Mononuclear cell (primary cell): ENCODE results near the gene SMOC2. TPM values are rescaled to one million over a fixed set of nuclear protein-coding genes. Genes with fewer than 3 reads are reported as not detected.

Source experiments
- H3K27me3 ChIP-seq: 2 replicates; pipeline ENCODE4 v1.6.0; 2011; ENCODE audit warnings: low read length, control low read depth; ENCODE audit not compliant: insufficient read depth
- H3K4me1 ChIP-seq: 2 replicates; pipeline ENCODE4 v1.5.1; 2011; ENCODE audit warnings: mild to moderate bottlenecking, low read length, control low read depth; ENCODE audit not compliant: insufficient read depth
- H3K4me3 ChIP-seq: 2 replicates; pipeline ENCODE4 v1.5.1; 2011; ENCODE audit warnings: mild to moderate bottlenecking, low read length, moderate library complexity
- H3K9me3 ChIP-seq: 2 replicates; pipeline ENCODE4 v1.5.1; 2011; ENCODE audit warnings: low read depth, mild to moderate bottlenecking, control low read depth, low read length
- total RNA-seq: library from RNA; depleted of rRNA; stranded (reverse); fragments of >200 nt; gene quantifications from one replicate; pipeline ENCODE4 v1.2.3, GENCODE V29; 2012

The SMOC2 gene
- total RNA-seq, 1 donor: not detected

- Histone ChIP-seq H3K4me1 (no peaks in the 10 kb centered on the region), H3K4me3 (no peak overlapping the region), H3K27me3 (no peaks in the 10 kb centered on the region), H3K9me3 (peaks cover 4% of the 10 kb centered on the region)
Measured at GRCh38 chr6:168620578-168620977, 179.6 kb downstream of the SMOC2 start.

DNA sequence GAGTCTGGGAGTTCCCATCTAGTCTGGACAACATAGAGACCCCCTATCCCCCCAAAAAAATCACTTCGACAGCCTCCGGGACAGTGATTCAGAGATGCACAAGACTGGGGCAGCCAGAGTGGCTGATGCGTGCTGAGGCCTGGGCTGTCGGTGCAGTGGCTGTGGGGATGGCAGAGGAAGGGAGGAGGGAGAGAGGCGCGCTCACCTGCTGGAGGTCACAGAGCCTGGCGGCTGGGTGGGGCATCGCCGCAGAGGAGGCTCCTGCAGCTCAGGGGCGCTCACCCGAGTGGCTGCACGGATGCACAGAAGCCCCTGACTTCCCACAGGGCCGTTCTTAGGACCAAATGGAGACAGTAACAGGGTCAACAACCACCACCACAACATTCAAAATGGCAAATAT lies 182.8 kb downstream of the SMOC2 start:
- H3K9me3 ChIP-seq: peaks cover 4% of the 10 kb centered on the region
- H3K4me1 ChIP-seq: no peaks in the 10 kb centered on the region
- no peak overlapping the region for H3K4me3 ChIP-seq
- no peaks in the 10 kb centered on the region for H3K27me3 ChIP-seq

DNA sequence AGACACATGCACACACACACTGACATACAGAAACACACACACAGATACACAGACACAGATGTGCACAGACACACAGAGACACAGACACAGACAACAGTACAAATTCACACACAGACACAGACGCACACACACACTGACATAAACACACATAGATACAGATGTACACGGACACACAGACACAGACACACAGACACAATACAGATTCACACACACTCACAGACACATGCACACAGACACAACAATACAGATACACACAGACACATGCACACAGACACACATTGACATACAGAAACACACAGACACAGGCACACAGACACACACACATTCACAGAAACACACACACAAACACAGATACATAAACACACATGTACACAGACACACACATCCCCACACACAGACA lies 183.6 kb downstream of the SMOC2 start:
- no peaks in the 10 kb centered on the region for H3K27me3 ChIP-seq
- no peaks in the 10 kb centered on the region for H3K4me1 ChIP-seq
- H3K9me3 ChIP-seq: peaks cover 4% of the 10 kb centered on the region
- no peak overlapping the region for H3K4me3 ChIP-seq

DNA sequence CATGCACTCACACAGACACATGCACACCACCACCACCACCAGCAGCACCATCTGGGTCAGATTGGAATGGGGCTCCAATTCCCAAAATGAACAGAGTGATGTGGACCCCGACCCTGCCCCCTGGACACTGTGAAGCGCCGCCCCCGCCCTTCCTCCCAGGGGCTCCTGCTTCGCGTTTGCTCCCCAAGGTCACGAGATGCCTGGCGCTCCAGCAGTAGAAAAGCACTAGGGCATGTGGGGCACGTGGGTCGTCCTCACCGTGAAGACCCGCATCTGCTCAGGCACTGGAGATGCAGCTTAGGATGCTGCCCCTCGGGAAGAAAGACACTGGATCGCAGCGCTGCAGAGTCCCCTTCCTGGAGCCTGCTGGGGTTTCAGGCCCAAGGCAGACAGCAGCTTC lies 184.0 kb downstream of the SMOC2 start:
- H3K4me3 ChIP-seq: no peak overlapping the region
- peaks cover 4% of the 10 kb centered on the region for H3K9me3 ChIP-seq
- no peaks in the 10 kb centered on the region for H3K4me1 ChIP-seq
- no peaks in the 10 kb centered on the region for H3K27me3 ChIP-seq

GRCh38 chr6:168625602-168626001 lies 184.6 kb downstream of the SMOC2 start:
- Histone ChIP-seq H3K4me3 (no peak overlapping the region), H3K4me1 (no peaks in the 10 kb centered on the region), H3K9me3 (peaks cover 4% of the 10 kb centered on the region), H3K27me3 (no peaks in the 10 kb centered on the region)

GRCh38 chr6:168626046-168626602 lies 185.1 kb downstream of the SMOC2 start:
- Histone ChIP-seq H3K4me1 (no peaks in the 10 kb centered on the region), H3K4me3 (no peak overlapping the region), H3K27me3 (no peaks in the 10 kb centered on the region), H3K9me3 (peaks cover 2% of the 10 kb centered on the region)

DNA sequence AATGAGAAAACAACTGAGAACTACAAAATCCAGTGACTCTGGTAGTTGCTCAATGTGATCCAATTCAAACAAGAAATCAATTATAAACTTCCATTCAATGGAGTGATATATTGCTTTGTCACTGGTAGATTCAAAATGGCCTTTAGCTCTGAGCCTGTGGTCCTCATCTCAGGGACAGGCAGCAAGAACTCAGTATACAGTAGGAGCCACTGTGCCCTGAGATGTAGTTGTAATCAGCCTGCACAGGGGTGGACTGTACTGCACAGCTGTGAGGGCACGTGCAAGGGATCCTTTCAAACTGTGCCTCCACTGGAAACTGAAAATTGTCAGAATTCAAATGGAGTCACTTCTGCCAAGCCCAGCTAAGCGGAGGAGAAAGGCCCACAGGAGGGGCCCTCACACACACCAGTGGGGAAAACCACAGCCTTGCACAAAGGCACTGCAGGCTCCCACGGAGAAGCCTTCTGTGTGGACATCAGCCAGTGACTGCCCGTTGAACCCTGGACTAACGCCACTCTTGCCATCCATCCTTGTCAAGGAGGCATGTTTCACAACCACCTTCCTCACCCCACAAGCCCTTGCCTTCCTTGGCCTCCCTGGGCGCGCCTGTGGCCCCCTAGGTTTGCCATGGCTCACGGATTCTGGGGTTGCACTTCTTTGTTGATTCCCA lies 186.7 kb downstream of the SMOC2 start:
- no peaks in the 10 kb centered on the region for H3K4me1 ChIP-seq
- H3K9me3 ChIP-seq: no peaks in the 10 kb centered on the region
- H3K4me3 ChIP-seq: no peak overlapping the region
- H3K27me3 ChIP-seq: no peaks in the 10 kb centered on the region

- no peaks in the 10 kb centered on the region for H3K27me3 ChIP-seq
Measured at GRCh38 chr6:168628176-168628553, 187.2 kb downstream of the SMOC2 start.

GRCh38 chr6:168628732-168629245 lies 187.8 kb downstream of the SMOC2 start:
- no peaks in the 10 kb centered on the region for H3K27me3 ChIP-seq
- no peaks in the 10 kb centered on the region for H3K9me3 ChIP-seq
- no peaks in the 10 kb centered on the region for H3K4me1 ChIP-seq
- H3K4me3 ChIP-seq: no peak overlapping the region

More at GRCh38 chr6:168628176-168628553, 187.2 kb downstream of the SMOC2 start:
- Histone ChIP-seq H3K4me3 (no peak overlapping the region), H3K4me1 (no peaks in the 10 kb centered on the region), H3K9me3 (no peaks in the 10 kb centered on the region)

- Histone ChIP-seq H3K4me3 (no peak overlapping the region), H3K4me1 (no peaks in the 10 kb centered on the region), H3K9me3 (no peaks in the 10 kb centered on the region), H3K27me3 (no peaks in the 10 kb centered on the region)
Measured at GRCh38 chr6:168631564-168631963, 190.6 kb downstream of the SMOC2 start.

DNA sequence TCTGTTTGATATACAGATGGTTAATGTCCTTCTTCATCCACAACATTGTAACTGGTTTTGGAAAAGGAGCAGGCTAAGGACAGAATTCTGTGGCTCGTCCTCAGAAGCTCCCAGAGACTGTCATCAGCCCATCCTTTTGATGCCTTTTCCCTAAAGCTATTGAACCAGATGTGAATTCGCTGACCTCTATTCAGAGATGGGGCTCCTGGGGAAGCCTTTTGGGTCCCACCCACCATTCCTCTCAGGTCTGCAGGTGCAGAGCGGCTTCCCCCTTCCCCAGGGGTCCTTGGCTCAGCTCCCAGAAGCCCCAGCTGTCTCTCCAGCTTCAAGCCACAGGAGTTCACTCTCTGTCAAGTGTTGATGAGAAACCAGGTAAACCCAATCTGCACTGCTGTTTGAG lies 191.7 kb downstream of the SMOC2 start:
- Histone ChIP-seq H3K4me1 (no peaks in the 10 kb centered on the region), H3K4me3 (no peak overlapping the region)

GRCh38 chr6:168634541-168635328 lies 193.8 kb downstream of the SMOC2 start:
- H3K4me1 ChIP-seq: no peaks in the 10 kb centered on the region
- H3K4me3 ChIP-seq: no peak overlapping the region
- H3K9me3 ChIP-seq: no peaks in the 10 kb centered on the region
- H3K27me3 ChIP-seq: no peaks in the 10 kb centered on the region

More for the DNA sequence above, 191.7 kb downstream of the SMOC2 start:
- H3K27me3 ChIP-seq: no peaks in the 10 kb centered on the region
- H3K9me3 ChIP-seq: no peaks in the 10 kb centered on the region

DNA sequence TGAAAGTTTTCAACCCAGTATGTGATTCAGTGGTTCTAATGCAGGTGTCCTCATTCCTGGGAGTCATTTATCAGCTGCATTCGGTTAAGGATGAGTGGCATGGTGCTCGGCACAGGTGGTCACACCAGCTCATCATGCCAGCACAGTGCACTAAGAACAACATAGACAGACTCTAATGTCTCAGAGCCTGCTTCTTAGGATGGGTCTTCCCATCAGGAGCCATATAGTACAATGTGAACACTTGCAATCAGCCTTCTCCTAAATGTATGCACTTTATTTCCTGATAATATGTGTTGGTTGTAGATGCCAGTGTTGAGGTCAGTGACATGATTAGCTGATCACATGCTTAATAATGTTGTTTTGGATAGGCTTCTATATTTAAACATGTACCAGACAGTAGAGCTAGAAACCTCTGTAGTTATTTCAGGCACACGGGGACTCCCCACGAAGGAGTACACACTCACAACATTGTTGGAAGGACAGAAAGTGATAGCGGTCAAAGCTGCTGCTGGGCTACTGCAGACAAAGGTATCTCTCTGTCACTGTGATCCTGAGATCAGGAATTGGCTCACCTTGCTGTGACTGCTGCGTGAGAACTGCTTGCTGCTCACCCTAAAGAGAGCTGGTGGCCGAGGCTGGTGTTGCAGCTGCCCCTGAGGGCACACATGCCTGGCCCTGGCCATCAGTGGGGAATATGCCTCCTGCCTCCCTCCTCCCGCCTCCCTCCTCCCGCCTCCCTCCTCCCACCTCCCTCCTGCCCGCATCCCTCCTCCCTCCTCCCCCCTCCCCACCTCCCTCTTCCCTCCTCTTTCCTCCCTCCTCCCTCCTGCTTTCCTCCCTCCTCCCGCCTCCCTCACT lies 195.4 kb downstream of the SMOC2 start:
- Histone ChIP-seq H3K4me3 (no peak overlapping the region), H3K4me1 (no peaks in the 10 kb centered on the region), H3K9me3 (no peaks in the 10 kb centered on the region), H3K27me3 (no peaks in the 10 kb centered on the region)

DNA sequence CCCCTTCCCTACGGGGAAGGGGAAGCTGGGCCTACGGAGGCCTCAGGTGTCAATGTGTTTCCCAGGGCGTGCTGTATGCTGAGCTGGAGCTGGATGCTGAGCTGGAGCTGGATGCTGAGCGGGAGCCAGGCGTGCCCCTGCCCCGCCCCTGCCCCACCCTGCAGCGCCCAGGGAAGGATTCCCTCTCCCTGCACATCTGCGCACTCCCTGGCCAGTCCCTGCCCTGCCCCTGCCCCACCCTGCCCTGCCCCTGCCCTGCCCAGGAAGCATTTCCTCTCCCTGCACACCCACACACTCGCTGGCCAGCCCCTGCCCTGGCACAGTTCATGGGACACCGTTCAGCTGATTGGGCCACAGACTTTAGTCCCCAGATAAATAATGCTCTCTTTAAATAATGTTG lies 196.8 kb downstream of the SMOC2 start:
- Histone ChIP-seq H3K4me1 (no peaks in the 10 kb centered on the region), H3K9me3 (no peaks in the 10 kb centered on the region), H3K4me3 (no peak overlapping the region), H3K27me3 (no peaks in the 10 kb centered on the region)
